ENCODE results near the gene PLK5.

PLK5 gene

DNA sequence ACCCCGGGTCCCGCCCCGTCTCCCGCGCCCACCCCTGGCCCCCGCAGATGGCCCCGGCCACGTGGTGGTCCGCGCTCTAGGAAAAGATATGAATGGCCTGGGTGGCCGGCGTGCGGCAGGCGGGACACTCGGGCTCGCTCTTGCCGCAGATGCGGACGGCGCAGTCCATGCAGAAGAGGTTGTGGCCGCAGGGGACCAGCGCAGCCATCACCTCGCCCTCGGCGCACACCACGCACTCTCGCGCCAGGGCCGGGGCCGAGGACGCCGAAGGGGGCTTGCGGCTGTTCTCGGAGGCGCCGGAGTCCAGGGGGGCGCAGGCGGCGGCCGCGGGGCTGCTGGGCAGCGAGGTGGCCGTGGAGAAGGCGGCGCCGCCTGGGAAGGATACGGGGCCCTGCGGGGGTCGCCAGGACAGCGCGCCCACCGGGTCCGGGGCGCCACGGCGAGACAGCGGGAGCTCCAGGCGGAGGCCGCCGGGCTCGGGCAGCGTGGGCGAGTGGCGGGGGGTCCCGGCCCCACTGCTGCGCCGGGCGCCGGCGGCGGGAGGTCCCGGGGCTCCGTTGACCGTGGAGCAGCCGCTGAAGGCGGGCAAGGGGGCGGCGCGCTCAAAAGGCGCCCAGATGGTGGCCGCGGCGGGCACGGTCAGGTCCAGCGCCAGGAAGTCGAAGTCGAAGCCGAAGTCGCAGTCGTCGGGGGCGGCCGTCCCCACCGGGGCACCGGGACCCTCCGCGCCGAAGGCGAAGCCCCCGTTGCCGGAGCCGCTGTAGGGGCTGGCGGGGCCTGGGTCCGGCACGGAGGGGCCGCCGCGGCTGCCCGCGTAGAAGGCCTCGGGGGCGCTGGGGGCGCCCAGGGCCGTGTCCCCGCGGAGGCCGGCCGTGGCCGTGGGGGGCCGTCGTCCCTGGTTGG, 31.9 kb downstream of the PLK5 start:
- CTCF ChIA-PET: no interaction called here
- POLR2A ChIA-PET (ENCODE audit: low non-redundant PET): no interaction called here
- TF ChIP-seq, protein P1, sequence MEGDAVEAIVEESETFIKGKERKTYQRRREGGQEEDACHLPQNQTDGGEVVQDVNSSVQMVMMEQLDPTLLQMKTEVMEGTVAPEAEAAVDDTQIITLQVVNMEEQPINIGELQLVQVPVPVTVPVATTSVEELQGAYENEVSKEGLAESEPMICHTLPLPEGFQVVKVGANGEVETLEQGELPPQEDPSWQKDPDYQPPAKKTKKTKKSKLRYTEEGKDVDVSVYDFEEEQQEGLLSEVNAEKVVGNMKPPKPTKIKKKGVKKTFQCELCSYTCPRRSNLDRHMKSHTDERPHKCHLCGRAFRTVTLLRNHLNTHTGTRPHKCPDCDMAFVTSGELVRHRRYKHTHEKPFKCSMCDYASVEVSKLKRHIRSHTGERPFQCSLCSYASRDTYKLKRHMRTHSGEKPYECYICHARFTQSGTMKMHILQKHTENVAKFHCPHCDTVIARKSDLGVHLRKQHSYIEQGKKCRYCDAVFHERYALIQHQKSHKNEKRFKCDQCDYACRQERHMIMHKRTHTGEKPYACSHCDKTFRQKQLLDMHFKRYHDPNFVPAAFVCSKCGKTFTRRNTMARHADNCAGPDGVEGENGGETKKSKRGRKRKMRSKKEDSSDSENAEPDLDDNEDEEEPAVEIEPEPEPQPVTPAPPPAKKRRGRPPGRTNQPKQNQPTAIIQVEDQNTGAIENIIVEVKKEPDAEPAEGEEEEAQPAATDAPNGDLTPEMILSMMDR (conservative IDR thresholded peaks at IDR 0.05; ENCODE audit: low read depth): no peak
- H3K27ac ChIP-seq: no peak overlapping the region
- DNase-seq (ENCODE audit: low spot score): no peak

DNA sequence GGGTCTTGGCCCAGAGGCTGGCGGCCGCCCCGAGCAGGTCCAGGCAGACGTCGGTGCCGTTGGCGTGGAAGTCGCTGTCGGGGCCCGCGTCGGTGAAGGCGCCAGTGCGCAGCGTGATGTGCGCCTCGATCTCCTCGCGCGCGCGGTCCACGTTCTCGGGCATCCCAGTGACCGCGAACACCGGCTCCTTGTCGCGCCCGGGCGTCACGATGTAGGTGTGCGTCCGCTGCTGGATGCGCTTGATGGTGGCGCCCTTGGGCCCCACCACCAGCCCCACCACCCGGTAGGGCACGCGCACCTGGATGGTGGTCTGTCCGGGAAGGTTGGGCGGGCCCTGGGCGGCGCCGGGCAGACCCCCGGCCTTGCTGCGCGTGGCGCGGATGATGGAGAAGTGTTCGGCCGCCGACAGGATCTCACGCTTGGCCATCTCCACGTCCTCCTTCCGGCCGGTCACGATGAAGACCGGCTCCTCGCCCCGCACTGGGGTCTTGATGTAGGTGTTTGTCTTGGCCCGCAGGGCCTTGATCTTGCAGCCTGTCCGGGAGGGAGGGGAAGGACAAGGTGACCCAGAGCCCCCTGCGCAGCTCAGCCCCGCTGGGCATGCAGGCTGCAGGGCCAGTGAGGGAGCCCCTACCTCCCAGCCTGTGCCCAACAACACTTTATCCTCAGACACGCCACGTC, 32.7 kb downstream of the PLK5 start:
- CTCF ChIA-PET: no interaction called here
- POLR2A ChIA-PET (ENCODE audit: low non-redundant PET): no interaction called here
- TF ChIP-seq, protein P1 (conservative IDR thresholded peaks at IDR 0.05; ENCODE audit: low read depth): no peak

GRCh38 chr19:1558552-1558951, 34.7 kb downstream of the PLK5 start:
- TF ChIP-seq, protein P1 (conservative IDR thresholded peaks at IDR 0.05; ENCODE audit: low read depth): no peak
- peak overlapping the region; percentile 3; the same call in 1 of the 2 replicates for H3K27ac ChIP-seq
- DNase-seq (ENCODE audit: low spot score): no peak
- ChIA-PET CTCF (interaction anchor here (0.6 to 0.9 kb wide), 2 partner anchors 13 to 217 kb away, joined by 3 to 4 read pairs; no protein-coding TSS in a partner anchor), POLR2A (ENCODE audit: low non-redundant PET) (interaction anchor here (0.6 kb wide), 2 partner anchors 18 to 288 kb away, joined by 3 read pairs; no protein-coding TSS in a partner anchor)

More for the DNA sequence above, 32.7 kb downstream of the PLK5 start:
- no peak for DNase-seq (ENCODE audit: low spot score)
- H3K27ac ChIP-seq: no peak overlapping the region

- ChIA-PET POLR2A (ENCODE audit: low non-redundant PET) (no interaction called here), CTCF (interaction anchor here (0.5 to 0.6 kb wide), 2 partner anchors 30 to 448 kb away, joined by 3 read pairs; no protein-coding TSS in a partner anchor)
- no peak for DNase-seq (ENCODE audit: low spot score)
- TF ChIP-seq, protein P1 (conservative IDR thresholded peaks at IDR 0.05; ENCODE audit: low read depth): no peak
- peak overlapping the region; percentile 35 for H3K27ac ChIP-seq
Observed at GRCh38 chr19:1560286-1560882, 36.5 kb downstream of the PLK5 start.

- TF ChIP-seq, protein P1 (conservative IDR thresholded peaks at IDR 0.05; ENCODE audit: low read depth): no peak
- ChIA-PET POLR2A (ENCODE audit: low non-redundant PET) (interaction anchor here (0.6 kb wide), 1 partner anchor 70 kb away, joined by 3 read pairs; the partner anchor contains the start of gene REEP6), CTCF (interaction anchor here (0.6 kb wide), 1 partner anchor 84 kb away, joined by 3 read pairs; no protein-coding TSS in a partner anchor)
- H3K27ac ChIP-seq: peak overlapping the region; percentile 35
- DNase-seq (ENCODE audit: low spot score): no peak
Observed at GRCh38 chr19:1561236-1561842, 37.5 kb downstream of the PLK5 start.

Measured in RWPE1 (cell line).